ENCODE results near the gene CALR.
"Not testable (repeated sequence)": the region's sequence is repeated elsewhere in the genome, so short reads cannot be mapped to it uniquely, and the experiment has no call there.

CALR gene

DNA sequence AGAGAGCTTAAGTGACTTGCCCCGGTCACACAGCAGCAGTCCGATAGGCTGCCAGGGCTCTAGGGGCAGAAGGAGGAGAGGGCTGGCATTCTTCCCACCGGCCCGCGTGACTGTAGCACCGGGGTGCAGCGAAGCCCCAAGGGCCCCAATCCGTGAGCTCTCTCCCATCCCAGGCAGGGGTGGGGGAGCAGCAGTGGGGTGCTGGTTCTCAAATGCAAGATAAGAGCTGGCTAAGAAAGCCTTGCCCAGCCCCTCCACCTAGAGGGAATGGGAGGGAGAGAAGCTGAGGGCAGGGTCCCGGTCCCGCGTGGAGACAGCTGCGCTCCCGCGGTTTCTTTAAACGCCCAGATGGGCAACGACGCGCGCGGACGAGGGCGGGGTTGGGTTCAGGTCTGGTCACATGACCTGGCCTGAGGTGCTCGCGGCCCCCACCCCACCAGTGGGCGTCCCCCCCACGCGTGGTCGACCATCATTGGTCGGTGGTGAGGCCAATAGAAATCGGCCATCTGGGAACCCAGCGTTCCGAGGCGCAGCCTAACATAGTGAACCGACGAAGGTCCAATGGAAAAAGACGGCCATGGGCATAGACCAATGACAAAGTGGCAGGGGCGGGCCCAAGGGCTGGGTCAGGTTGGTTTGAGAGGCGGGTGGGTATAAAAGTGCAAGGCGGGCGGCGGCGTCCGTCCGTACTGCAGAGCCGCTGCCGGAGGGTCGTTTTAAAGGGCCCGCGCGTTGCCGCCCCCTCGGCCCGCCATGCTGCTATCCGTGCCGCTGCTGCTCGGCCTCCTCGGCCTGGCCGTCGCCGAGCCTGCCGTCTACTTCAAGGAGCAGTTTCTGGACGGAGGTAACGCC, at the start of gene CALR:
Gene CALR, plus strand, starts transcription at position 683 of the 852 bp plus-strand sequence. Its CDS starts 71 bp downstream, at position 754.
- peak; percentile 99 for DNase-seq (ENCODE audit: low read depth in 2 of 2)

DNA sequence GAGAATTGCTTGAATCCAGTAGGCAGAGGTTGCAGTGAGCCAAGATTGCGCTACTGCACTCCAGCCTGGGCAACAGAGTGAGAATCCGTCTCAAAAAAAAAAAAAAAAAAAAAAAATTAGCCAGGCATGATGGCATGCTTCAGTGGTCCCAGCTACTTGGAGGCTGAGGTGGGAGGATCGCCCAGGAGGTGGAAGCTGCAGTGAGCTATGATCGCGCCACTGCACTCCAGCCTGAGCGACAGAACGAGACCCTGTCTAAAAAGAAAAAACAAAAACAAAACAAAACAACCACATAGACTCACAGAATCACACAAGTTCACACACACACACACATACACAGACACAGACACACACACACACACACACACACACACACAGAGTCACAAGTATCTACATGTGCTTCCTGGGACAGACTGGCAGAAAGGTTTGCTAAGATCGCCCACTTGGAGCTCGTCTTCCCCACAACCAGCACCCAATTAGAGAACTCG, 48.1 kb upstream of the CALR start:
- DNase-seq (ENCODE audit: low read depth in 2 of 2), result not testable (repeated sequence)

DNA sequence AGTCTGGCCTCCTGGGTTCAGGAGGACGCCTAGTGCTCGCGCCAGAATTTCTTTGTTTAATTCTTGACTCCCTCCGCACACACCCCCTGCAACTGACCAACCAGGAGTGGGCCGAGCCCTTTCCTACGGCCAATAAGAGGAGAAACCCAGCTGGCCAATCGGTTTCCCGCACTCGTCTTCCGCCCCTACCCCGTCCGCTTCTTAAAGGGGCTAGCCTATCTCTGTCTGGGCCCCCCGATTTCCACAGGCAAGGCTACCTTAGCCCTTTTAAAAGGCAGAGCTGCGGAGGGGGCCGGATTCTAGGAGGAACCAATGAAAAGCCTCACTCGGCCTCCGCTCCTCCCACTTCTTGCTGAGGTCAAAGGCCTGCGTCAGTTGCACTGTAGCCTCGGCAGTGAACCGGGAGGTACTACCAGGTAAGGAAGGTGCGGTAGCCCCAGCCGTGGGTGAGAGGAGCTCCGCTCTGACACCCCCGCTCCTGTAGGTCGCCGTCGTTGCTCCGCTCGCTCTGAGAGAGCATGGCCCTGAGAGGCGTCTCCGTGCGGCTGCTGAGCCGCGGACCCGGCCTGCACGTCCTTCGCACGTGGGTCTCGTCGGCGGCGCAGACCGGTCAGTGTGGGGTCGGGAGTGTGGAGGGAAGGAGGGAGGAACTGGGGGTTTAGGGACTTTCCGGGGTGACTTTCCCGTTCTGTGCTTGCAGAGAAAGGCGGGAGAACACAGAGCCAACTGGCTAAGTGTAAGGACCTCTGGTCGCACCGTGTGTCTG, 47.4 kb upstream of the CALR start, which contains the start of gene GCDH:
Gene GCDH, plus strand, starts transcription at position 374 of the 766 bp plus-strand sequence. Its CDS starts 145 bp downstream, at position 519.
- DNase-seq (ENCODE audit: low read depth in 2 of 2), result peak; percentile 93 to 95

DNA sequence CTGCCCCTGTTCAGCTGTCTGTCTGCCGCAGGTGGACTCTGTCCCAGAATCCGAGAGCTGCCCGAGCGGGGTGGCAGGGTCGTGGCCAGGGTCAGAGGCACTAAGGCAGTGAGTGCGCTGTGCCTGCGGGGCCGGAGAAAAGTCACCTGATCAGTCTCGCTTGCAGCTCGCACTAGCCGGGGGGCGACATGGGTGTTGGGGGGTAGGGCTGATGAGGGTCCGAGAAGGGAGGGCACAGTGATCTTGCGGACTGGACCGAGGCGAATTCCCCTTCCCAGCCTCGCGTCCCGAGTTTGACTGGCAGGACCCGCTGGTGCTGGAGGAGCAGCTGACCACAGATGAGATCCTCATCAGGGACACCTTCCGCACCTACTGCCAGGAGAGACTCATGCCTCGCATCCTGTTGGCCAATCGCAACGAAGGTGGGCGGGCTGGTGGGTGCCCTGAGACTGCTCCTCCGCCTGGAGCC, 46.8 kb upstream of the CALR start:
- no peak for DNase-seq (ENCODE audit: low read depth in 2 of 2)

DNA sequence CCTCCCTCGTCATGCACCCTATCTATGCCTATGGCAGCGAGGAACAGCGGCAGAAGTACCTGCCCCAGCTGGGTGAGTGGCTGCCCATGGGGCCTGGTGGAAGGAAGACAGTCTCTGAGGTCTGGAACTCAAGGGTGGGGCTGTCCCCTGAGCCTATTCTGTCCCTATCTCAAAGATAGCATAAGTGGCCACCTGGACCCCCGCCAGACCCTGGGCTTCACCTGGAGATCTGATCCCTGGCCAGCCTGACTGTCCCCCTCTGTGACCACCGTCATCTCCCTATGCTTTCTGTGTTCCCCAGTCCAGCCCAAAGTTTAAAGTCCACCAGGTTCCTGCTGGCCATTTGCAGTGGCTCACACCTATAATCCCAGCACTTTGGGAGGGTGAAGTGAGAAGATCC, 44.8 kb upstream of the CALR start:
- no peak for DNase-seq (ENCODE audit: low read depth in 2 of 2)

DNA sequence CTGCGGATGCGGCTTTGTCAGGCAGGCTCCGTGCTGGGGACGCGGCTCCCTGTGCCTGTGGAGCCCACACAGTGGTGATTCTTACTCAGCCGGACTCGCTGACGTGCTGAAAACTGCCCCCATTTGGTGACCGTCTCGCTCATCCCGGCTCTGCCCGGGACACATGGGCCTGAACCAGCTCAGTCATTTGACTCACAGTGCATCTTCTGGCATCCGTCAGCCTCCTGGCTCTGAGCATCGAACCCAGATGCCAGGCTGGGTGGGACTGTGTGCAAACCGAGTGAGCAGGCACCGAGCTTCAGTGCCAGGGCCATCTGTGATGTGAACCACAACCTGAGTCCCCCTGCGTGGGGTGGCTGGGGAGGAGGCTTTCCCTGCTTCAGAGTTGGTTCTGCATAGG, 41.9 kb upstream of the CALR start:
- DNase-seq (ENCODE audit: low read depth in 2 of 2), result no peak

DNA sequence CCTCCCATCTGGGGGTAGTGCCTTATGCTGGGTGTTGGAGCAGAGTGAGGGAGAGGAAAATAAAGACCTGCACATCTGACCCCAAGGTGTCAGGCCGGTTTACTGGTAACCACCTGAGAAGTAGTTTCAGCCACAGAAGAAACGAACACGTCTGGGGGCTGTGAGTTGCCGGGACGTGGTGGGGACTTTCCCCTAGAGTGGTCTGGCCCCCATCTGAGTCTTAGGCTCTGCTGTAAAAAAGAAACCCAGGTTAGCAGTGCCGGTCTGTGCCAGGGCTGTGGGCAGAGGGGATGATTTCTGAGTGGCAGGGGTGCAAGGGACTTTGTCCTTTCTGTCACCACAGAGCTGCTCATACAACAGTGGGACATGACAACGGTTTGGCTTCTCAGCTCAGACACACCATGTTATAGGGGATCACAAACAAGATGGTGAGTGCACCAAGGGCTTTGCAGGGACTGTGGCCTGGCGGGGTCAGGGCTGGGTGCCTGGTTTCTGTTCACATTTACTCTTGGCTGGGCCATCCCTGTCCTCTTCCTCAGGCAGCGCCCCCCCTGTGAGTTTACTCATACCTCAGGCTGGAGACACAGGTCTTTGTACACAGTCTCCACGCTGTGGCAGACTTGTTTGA, 38.4 kb upstream of the CALR start:
- DNase-seq (ENCODE audit: low read depth in 2 of 2), result no peak

DNA sequence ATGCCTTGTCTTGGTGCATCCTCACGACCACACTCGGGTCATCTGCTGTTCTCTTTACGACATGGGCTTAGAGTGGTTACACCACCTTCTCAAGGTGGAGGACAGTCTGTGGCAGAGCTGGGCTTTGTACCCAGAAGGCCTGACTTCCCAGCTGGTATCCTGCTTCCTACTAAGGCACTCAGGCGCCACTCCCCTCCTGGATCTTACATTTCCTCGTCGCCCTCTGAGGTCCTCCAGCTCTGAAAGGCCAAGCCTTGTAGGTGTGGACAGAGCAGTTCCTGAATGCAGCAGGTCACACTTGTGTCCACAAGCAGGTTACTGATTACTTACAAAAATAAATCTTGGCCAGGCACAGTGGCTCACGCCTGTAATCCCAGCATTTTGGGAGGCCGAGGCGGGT, 31.2 kb upstream of the CALR start:
- no peak for DNase-seq (ENCODE audit: low read depth in 2 of 2)

DNA sequence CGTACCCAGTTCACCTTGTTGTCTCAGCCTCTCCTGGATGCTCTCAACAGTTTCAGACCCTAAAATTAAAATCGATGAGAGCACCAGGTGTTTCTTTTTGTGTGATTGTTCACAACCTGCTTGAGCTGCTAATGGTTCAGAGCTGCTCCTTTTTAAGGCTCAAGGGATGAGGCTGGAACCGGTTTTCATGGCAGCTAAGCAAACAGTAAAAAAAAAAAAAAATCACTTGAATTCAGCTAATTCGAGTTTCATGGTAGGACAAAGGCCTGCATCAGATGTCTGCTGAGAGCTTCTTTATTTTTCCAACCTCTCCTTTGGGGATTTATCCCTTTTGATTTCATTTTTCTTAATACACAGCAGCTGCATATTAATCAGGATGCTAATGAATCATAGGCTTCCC, 25.8 kb upstream of the CALR start:
- DNase-seq (ENCODE audit: low read depth in 2 of 2), result no peak

DNA sequence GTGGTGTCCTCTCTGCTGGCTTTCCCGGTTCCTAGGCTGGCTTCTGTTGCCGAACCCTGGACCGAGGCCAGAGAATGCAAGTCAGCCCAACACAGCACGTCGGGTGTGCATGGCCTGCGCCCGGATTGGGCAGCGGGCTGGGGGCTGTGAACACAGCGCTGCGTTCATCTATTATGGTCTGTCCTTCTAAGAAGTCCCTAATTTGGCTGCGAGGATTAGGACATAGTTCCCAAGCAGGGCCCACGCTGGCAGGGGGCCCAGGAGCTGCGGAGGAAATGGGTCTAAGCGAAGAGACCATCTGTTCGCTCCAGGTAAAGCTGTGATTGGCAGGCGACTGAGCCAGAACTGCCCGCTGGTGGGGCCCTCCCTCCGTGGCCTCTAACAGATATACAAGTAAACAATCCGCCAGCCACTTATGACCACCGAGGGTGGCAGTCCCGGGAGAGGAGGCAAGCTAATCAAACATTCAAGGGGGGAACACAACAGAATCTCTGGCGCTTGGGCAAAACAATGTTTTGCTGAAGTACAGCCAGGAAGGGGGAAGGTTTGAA, 25.3 kb upstream of the CALR start:
- no peak for DNase-seq (ENCODE audit: low read depth in 2 of 2)

DNA sequence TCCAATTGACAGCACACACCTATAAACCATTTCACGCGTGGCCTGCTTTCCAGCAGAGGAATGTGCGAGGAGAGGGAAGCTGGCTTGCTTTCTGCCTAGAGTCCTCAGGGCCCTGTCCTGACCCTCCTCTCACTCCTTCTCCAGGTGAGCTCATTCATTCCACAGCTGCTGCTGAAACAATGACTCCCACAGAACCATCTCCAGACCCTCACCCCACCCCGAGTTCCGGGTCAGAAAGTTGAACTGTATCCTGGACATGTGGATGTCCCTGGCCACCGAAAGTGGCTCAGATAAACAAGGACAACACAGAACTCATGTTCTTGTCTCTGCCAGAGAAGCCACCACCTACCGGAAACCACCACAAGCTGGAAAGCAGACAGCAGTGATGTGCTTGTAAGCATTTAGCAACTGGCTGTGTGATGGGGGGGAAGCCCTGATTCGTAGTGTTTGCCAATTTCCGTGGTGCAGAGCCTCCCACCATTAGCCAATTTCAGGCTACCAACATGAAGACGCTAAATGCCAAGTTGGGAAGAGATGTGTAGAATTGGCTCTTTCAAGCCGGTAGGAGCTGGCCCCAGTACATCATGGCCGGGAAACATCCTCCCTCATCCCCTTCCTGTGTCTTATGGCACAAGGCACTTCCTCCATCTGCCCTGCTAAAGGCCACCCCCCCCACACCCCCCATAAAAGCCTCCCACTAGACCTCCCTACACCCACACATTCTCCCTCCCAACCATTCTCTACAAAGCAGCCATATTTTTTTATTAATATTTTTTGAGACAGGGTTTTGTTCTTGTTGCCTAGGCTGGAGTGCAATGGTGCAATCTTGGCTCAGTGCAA, 24.3 kb upstream of the CALR start:
- peak in 1 of 2 donors; percentile 19 for DNase-seq (ENCODE audit: low read depth in 2 of 2)

DNA sequence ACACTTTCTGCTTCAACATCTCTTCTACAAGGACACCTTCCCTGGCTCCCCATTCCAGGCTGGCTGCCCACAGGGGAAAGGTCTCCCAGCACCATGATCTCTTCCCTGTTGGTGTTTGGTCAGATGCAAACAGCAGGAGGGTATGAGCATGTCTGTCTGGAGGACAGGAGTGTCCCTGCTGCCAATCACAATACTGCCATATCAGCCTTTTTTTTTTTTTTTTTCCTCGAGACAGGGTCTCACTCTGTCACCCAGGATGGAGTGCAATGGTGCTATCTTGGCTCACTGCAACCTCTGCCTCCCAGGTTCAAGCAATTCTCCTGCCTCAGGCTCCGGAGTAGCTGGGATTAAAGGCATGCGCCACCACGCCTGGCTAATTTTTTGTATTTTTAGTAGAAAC, 22.5 kb upstream of the CALR start:
- DNase-seq (ENCODE audit: low read depth in 2 of 2), result not testable (repeated sequence)

DNA sequence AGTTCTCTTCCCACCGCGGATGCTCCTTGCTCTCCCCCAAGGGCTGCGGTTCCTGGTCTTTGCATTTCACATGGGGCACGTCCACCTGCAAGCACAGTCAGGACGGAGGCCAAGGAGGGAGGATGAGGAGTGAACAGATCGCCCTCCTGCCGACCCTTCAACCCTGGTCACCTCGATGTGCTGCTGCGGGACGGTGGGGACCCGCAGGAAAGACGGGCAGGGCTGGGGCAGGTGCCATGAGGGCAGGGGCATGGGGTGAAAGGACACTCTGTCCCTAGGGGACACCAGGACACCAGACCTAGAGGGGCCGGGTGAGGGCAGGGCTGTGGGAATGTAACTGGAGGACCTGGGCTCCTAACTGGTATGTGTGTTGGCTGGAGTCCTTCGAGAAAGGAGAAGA, 20.2 kb upstream of the CALR start:
- DNase-seq (ENCODE audit: low read depth in 2 of 2), result no peak

DNA sequence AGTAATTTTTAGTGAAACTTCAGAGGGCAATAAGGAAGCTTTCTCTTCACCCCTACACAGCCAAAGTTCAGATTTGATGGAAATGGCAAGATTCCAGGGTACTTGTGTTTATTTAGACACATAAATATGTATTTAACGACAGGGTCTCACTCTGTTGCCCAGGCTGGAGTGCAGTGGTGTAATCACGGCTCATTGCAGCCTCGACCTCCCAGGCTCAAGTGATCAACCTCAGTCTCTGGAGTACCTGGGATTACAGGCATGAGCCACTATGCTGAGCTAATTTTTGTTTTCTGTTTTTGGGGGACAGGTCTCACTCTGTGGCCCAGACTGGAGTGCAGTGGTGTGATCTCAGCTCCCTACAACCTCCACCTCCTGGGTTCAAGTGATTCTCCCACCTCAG, 17.4 kb upstream of the CALR start:
- no peak for DNase-seq (ENCODE audit: low read depth in 2 of 2)

DNA sequence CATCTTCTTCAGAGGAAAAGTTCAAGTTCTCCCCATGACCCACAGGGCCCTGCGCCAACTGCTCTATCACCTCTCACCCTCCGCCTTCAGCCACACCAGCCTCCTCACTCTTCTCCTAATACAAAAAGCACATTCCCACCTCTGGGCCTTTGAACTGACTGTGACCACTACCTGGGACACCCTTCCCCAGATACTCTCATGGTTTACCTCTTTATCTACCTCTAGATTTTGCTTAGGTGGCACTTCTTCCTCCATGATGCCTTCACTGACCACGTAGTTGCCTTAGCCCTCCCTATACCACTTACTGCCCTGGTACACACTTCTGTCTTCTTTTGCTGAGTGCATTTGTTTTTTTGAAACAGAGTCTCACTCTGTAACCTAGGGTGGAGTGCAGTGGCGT, 15.4 kb upstream of the CALR start:
- DNase-seq (ENCODE audit: low read depth in 2 of 2), result no peak

DNA sequence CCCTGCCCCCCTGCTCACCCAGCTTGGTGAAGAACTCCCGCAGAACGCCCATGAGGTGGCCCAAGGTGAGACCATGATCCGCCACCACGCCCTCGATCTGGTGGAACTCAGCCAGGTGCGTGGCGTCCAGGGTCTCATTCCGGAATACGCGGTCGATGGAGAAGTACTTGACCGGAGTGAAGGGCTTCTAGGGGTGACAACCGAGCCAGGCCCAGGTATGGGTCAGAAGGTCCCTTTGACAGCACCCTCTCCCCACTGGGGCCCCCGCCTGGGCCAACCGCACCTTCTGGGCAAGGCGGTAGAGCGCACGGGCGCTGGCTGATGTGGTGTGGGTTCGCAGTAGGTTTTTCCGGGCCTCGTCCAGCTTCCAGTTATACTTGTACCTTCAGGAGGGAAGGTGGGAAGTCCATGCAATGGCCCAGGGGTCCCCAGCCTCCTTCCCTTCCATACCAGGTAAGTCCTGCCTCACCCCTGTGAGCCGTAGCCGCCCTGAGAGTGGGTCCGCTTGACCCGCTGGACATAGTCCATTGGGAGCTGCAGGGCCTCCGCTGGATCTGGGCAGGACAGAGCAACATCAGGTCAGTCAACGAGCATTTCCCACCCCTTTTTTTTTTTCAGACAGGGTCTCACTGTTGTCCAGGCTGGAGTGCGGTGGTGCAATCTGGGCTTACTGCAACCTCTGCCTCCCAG, 13.6 kb upstream of the CALR start:
- no peak for DNase-seq (ENCODE audit: low read depth in 2 of 2)

DNA sequence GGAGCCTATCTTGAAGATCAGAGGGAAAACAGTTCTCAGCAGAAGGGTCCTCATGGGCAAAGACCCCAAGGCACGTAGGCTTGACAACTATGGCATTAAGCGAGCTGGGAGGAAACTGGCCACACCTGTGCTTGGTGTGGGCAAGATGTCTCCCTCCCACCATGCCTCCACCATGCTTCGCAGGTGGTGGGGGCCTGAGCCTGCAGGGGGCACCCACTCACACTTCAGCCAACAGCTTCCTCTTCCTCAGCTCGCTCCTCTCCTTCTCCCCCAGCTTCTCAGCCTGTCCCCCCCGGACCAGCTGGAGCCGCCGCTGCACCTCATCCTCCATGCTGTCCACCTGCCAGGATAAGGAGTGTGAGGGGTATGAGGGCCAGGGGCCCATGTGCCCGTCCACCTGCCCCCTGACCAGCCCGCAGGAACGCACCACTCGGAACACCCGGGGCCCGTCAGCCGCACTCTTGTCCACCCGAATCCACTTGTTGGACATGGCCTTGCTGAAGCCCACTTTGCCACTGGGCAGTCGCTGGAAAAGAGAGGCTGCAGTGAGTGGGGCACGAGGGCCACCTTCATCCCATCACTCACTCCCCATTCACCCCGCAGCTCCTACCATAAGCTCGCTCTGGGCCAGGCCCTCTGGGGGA, 8.3 kb upstream of the CALR start:
- no peak for DNase-seq (ENCODE audit: low read depth in 2 of 2)

DNA sequence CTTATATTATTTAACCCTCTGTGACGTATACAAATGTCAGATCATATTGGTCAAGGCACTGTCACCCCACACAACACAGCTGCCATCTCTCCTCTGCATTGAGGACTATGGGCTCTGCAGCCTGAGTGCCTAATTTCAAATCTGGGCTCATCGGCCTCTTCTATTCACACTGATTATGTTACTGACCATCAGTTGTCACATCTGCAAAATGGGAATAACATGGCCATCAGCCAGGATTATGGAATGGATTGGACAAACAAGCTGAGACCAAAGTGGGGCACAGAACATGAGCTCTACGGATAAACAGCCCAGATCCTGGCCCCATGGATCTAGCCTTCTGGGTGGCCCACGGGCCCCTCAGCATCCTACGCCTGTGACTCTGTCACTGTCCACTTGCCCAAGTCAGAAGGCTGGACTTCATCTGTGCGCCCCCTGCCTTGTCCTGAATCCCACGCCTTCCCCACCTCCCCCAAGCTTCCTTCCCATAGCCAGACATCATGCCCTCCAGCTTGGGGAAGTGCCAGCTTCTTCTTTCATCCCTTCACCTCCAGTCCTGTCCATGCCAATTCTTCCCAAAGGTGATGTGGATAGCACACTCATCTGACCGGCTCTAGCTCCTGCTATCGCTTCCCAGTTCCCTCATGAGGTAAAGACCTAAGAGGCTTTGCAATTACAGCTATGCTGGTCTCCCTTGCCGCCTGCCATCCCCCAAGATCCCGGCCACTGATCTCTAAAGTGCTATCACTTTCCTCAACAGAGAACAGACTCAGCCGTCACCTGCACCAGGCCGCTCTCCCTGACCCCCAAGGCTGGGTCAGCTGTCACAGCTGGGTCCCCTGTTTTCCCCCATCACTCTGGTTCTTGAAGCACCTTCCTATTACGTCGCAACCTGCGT, 5.8 kb upstream of the CALR start:
- DNase-seq (ENCODE audit: low read depth in 2 of 2), result no peak
